Measurements from ENCODE around the gene GSTT4. TPM values are rescaled to one million over a fixed set of nuclear protein-coding genes. Genes with fewer than 3 reads are reported as not detected.
"Not testable (repeated sequence)": the region's sequence is repeated elsewhere in the genome, so short reads cannot be mapped to it uniquely, and the experiment has no call there.

GSTT4 gene
- total RNA-seq, 1 donor from 2014 or later, result not detected

GRCh38 chr22:23961084-23961771 lies 44.0 kb downstream of the GSTT4 start, which contains the start of gene GSTT2B:
Gene GSTT2B, minus strand, starts transcription at chr22:23961195. Its CDS starts 64 bp downstream, at chr22:23961131.
- not testable (repeated sequence) for H3K4me1 ChIP-seq; H3K36me3 ChIP-seq; H2AFZ ChIP-seq (replicated peaks); H3K27me3 ChIP-seq; H3K4me3 Mint-ChIP-seq; H3K4me3 ChIP-seq; H3K9me3 Mint-ChIP-seq; H3K4me1 Mint-ChIP-seq; H3K79me2 ChIP-seq (ENCODE audit: low read depth); H3K27me3 Mint-ChIP-seq (ENCODE audit: insufficient read depth, low read depth); H4K20me1 ChIP-seq (ENCODE audit: low read depth); H3K36me3 Mint-ChIP-seq; H3F3A ChIP-seq (ENCODE audit: low read depth); H3K27ac Mint-ChIP-seq; H3K4me2 ChIP-seq; DNase-seq (ENCODE audit: low spot score); H3K27ac ChIP-seq; H3K9me3 ChIP-seq (ENCODE audit: low read depth); H3K9ac ChIP-seq

GRCh38 chr22:23956301-23956900 lies 48.9 kb downstream of the GSTT4 start:
- H3K27me3 ChIP-seq, H3K4me3 ChIP-seq: not testable (repeated sequence)
- H3K4me3 Mint-ChIP-seq, result peak overlapping the region; percentile 64

GRCh38 chr22:23955886-23956285 lies 49.4 kb downstream of the GSTT4 start:
- not testable (repeated sequence) for H3K4me3 ChIP-seq; H3K79me2 ChIP-seq (ENCODE audit: low read depth); H3K9me3 Mint-ChIP-seq; H3K27me3 Mint-ChIP-seq (ENCODE audit: insufficient read depth, low read depth); H3K4me1 ChIP-seq; H4K20me1 ChIP-seq (ENCODE audit: low read depth); H3K27ac Mint-ChIP-seq; H3K9me3 ChIP-seq (ENCODE audit: low read depth); H3K36me3 ChIP-seq; H3K4me3 Mint-ChIP-seq; H3F3A ChIP-seq (ENCODE audit: low read depth); H3K4me2 ChIP-seq; H3K9ac ChIP-seq; H2AFZ ChIP-seq (replicated peaks); H3K27ac ChIP-seq; H3K27me3 ChIP-seq; DNase-seq (ENCODE audit: low spot score); H3K36me3 Mint-ChIP-seq
- H3K4me1 Mint-ChIP-seq, result peaks cover 15% of the 10 kb centered on the region

More at GRCh38 chr22:23956301-23956900, 48.9 kb downstream of the GSTT4 start:
- not testable (repeated sequence) for H3K9me3 ChIP-seq (ENCODE audit: low read depth); H3K79me2 ChIP-seq (ENCODE audit: low read depth); H3K9ac ChIP-seq; H3K27ac ChIP-seq; H2AFZ ChIP-seq (replicated peaks); H3K36me3 Mint-ChIP-seq; H3F3A ChIP-seq (ENCODE audit: low read depth); H3K9me3 Mint-ChIP-seq; H3K4me1 ChIP-seq; H3K36me3 ChIP-seq; H3K27me3 Mint-ChIP-seq (ENCODE audit: insufficient read depth, low read depth); H3K4me2 ChIP-seq; H3K27ac Mint-ChIP-seq; H4K20me1 ChIP-seq (ENCODE audit: low read depth)
- DNase-seq (ENCODE audit: low spot score), result peak; percentile 76
- peak; percentile 80 for TF ChIP-seq CTCF (IDR thresholded peaks at IDR 0.05)
- peaks cover 15% of the 10 kb centered on the region for H3K4me1 Mint-ChIP-seq

GRCh38 chr22:23954991-23955305 lies 50.3 kb downstream of the GSTT4 start:
- not testable (repeated sequence) for H3K27ac ChIP-seq; H3K9ac ChIP-seq; H4K20me1 ChIP-seq (ENCODE audit: low read depth); H3K36me3 ChIP-seq; H3K9me3 Mint-ChIP-seq; H3K4me3 ChIP-seq; DNase-seq (ENCODE audit: low spot score); H3K4me2 ChIP-seq; H3K27me3 ChIP-seq; H3K36me3 Mint-ChIP-seq; H2AFZ ChIP-seq (replicated peaks); H3K4me1 ChIP-seq; H3K9me3 ChIP-seq (ENCODE audit: low read depth); H3K4me3 Mint-ChIP-seq; H3K79me2 ChIP-seq (ENCODE audit: low read depth); H3K27me3 Mint-ChIP-seq (ENCODE audit: insufficient read depth, low read depth); H3F3A ChIP-seq (ENCODE audit: low read depth)
- Mint-ChIP-seq H3K4me1 (peaks cover 15% of the 10 kb centered on the region), H3K27ac (peak overlapping the region; percentile 2)

GRCh38 chr22:23954193-23954990 lies 50.9 kb downstream of the GSTT4 start:
- not testable (repeated sequence) for H3F3A ChIP-seq (ENCODE audit: low read depth); H3K27me3 Mint-ChIP-seq (ENCODE audit: insufficient read depth, low read depth); H2AFZ ChIP-seq (replicated peaks); H3K9ac ChIP-seq; H4K20me1 ChIP-seq (ENCODE audit: low read depth); H3K27me3 ChIP-seq; H3K4me2 ChIP-seq; H3K36me3 ChIP-seq; H3K36me3 Mint-ChIP-seq; H3K4me3 ChIP-seq; H3K27ac ChIP-seq; H3K79me2 ChIP-seq (ENCODE audit: low read depth); H3K9me3 ChIP-seq (ENCODE audit: low read depth); DNase-seq (ENCODE audit: low spot score); H3K4me1 ChIP-seq; H3K9me3 Mint-ChIP-seq
- Mint-ChIP-seq H3K27ac (peak overlapping the region; percentile 2), H3K4me1 (peaks cover 15% of the 10 kb centered on the region), H3K4me3 (peak overlapping the region; percentile 5)

GRCh38 chr22:23953485-23953884 lies 51.8 kb downstream of the GSTT4 start:
- not testable (repeated sequence) for DNase-seq (ENCODE audit: low spot score); H3K9me3 Mint-ChIP-seq; H2AFZ ChIP-seq (replicated peaks); H3K27me3 Mint-ChIP-seq (ENCODE audit: insufficient read depth, low read depth); H3K36me3 Mint-ChIP-seq; H3K4me3 Mint-ChIP-seq; H3K27ac ChIP-seq; H3K27ac Mint-ChIP-seq; H3F3A ChIP-seq (ENCODE audit: low read depth); H3K9ac ChIP-seq; H3K27me3 ChIP-seq; H3K4me2 ChIP-seq; H3K79me2 ChIP-seq (ENCODE audit: low read depth); H3K4me3 ChIP-seq; H4K20me1 ChIP-seq (ENCODE audit: low read depth); H3K36me3 ChIP-seq; H3K9me3 ChIP-seq (ENCODE audit: low read depth); H3K4me1 ChIP-seq
- peaks cover 15% of the 10 kb centered on the region for H3K4me1 Mint-ChIP-seq

- Mint-ChIP-seq H3K27ac (peak overlapping the region; percentile 81), H3K4me3 (peak overlapping the region; percentile 21), H3K4me1 (peaks cover 15% of the 10 kb centered on the region)
- H2AFZ ChIP-seq (replicated peaks); H3K9ac ChIP-seq; H3F3A ChIP-seq (ENCODE audit: low read depth); H3K79me2 ChIP-seq (ENCODE audit: low read depth); H3K4me2 ChIP-seq; H3K27me3 Mint-ChIP-seq (ENCODE audit: insufficient read depth, low read depth); H3K9me3 Mint-ChIP-seq; H3K36me3 Mint-ChIP-seq; H3K27ac ChIP-seq; H3K27me3 ChIP-seq; H3K4me3 ChIP-seq; H3K9me3 ChIP-seq (ENCODE audit: low read depth); H3K36me3 ChIP-seq; H3K4me1 ChIP-seq; DNase-seq (ENCODE audit: low spot score); H4K20me1 ChIP-seq (ENCODE audit: low read depth): not testable (repeated sequence)
Measured at GRCh38 chr22:23952794-23953405, 52.4 kb downstream of the GSTT4 start.
